ENCODE measurements around the gene ZNF773. TPM values are rescaled to one million over a fixed set of nuclear protein-coding genes. Genes with fewer than 3 reads are reported as not detected.
A peak's percentile ranks its signal among the peaks of the same experiment; 100 is the strongest.
"Not testable (repeated sequence)": the region's sequence is repeated elsewhere in the genome, so short reads cannot be mapped to it uniquely, and the experiment has no call there.

The ZNF773 gene
- 12.2 and 15.1 TPM in 2 replicates for total RNA-seq (2014; rRNA removed; shearing (Covaris generic))

GRCh38 chr19:57499680-57500395 is at the start of gene ZNF773:
Gene ZNF773, plus strand, starts transcription at chr19:57499938. Its CDS starts 143 bp downstream, at chr19:57500081.
- H3K27ac ChIP-seq, result peak within 1 kb of the TSS; percentile 79
- H3K36me3 ChIP-seq, result peaks cover 19% of the 10 kb centered on the region
- peak; percentile 96 to 97 for DNase-seq
- H3K27me3 ChIP-seq; H3K9me3 ChIP-seq (replicated peaks); H3K4me1 ChIP-seq: not testable (repeated sequence)
- peak within 1 kb of the TSS; percentile 99 for H3K4me3 ChIP-seq

- no peaks in the 10 kb centered on the region; the same call in 1 of the 2 replicates for H3K9me3 ChIP-seq (replicated peaks)
- H3K36me3 ChIP-seq, result peaks cover 13% of the 10 kb centered on the region
- no peak overlapping the region for H3K27ac ChIP-seq
- no peak for DNase-seq
- no peaks in the 10 kb centered on the region for H3K27me3 ChIP-seq
- H3K4me3 ChIP-seq, result no peak overlapping the region
- H3K4me1 ChIP-seq, result no peaks in the 10 kb centered on the region
Measured at GRCh38 chr19:57452307-57452706, 47.4 kb upstream of the ZNF773 start.

GRCh38 chr19:57465680-57466381 is 33.9 kb upstream of the ZNF773 start:
- Histone ChIP-seq H3K36me3 (0 out of 2 replicates have a peak, but pooled peaks cover 3% of the 10 kb centered on the region), H3K27me3 (no peaks in the 10 kb centered on the region), H3K27ac (no peak overlapping the region), H3K9me3 (replicated peaks) (peaks cover 19% of the 10 kb centered on the region), H3K4me1 (no peaks in the 10 kb centered on the region), H3K4me3 (no peak overlapping the region)
- DNase-seq, result peak; percentile 31 to 67

- peaks cover 25% of the 10 kb centered on the region for H3K9me3 ChIP-seq (replicated peaks)
- H3K27ac ChIP-seq, result no peak overlapping the region
- 0 out of 2 replicates have a peak, but pooled peaks cover 3% of the 10 kb centered on the region for H3K36me3 ChIP-seq
- DNase-seq, result no peak
- no peak overlapping the region for H3K4me3 ChIP-seq
- H3K4me1 ChIP-seq, result no peaks in the 10 kb centered on the region
- no peaks in the 10 kb centered on the region for H3K27me3 ChIP-seq
Measured at GRCh38 chr19:57466489-57466888, 33.2 kb upstream of the ZNF773 start.

- Histone ChIP-seq H3K27ac (no peak overlapping the region), H3K27me3 (no peaks in the 10 kb centered on the region), H3K9me3 (replicated peaks) (peaks cover 63% of the 10 kb centered on the region), H3K36me3 (peaks cover 32% of the 10 kb centered on the region), H3K4me1 (no peaks in the 10 kb centered on the region), H3K4me3 (no peak overlapping the region)
- no peak for DNase-seq
Measured at GRCh38 chr19:57473646-57474045, 26.1 kb upstream of the ZNF773 start.

- Histone ChIP-seq H3K27me3 (no peaks in the 10 kb centered on the region), H3K27ac (peak within 1 kb of the TSS; percentile 52), H3K4me3 (peak within 1 kb of the TSS; percentile 80), H3K9me3 (replicated peaks) (peaks cover 39% of the 10 kb centered on the region), H3K4me1 (no peaks in the 10 kb centered on the region), H3K36me3 (peaks cover 29% of the 10 kb centered on the region)
- peak; percentile 95 to 98 for DNase-seq
Measured at GRCh38 chr19:57477191-57478008, 22.3 kb upstream of the ZNF773 start, which contains the start of gene ZNF772. Gene ZNF772, minus strand, starts transcription at chr19:57477566. Its CDS starts 257 bp downstream, at chr19:57477309.

GRCh38 chr19:57487477-57488298 is 12.1 kb upstream of the ZNF773 start, which contains the start of gene ZNF419:
Gene ZNF419, plus strand, starts transcription at chr19:57487750. Its CDS starts 201 bp downstream, at chr19:57487951.
- not testable (repeated sequence) for H3K27me3 ChIP-seq, H3K36me3 ChIP-seq
- H3K27ac ChIP-seq, result peak within 1 kb of the TSS; percentile 28

GRCh38 chr19:57488299-57488644 is 11.5 kb upstream of the ZNF773 start:
- H3K27me3 ChIP-seq; DNase-seq; H3K27ac ChIP-seq; H3K9me3 ChIP-seq (replicated peaks); H3K4me1 ChIP-seq; H3K4me3 ChIP-seq: not testable (repeated sequence)
- peaks cover 12% of the 10 kb centered on the region for H3K36me3 ChIP-seq

More at GRCh38 chr19:57487477-57488298, 12.1 kb upstream of the ZNF773 start, which contains the start of gene ZNF419:
- DNase-seq, result peak; percentile 88 to 89
- H3K4me3 ChIP-seq, result peak within 1 kb of the TSS; percentile 87
- H3K9me3 ChIP-seq (replicated peaks); H3K4me1 ChIP-seq: not testable (repeated sequence)

- not testable (repeated sequence) for H3K4me3 ChIP-seq; H3K4me1 ChIP-seq; H3K27me3 ChIP-seq; H3K9me3 ChIP-seq (replicated peaks); H3K27ac ChIP-seq; DNase-seq
- H3K36me3 ChIP-seq, result peaks cover 20% of the 10 kb centered on the region
Measured at GRCh38 chr19:57499332-57499679, 432 bp upstream of the ZNF773 start.

GRCh38 chr19:57500400-57500799 is 662 bp downstream of the ZNF773 start:
- not testable (repeated sequence) for H3K4me1 ChIP-seq; DNase-seq; H3K9me3 ChIP-seq (replicated peaks); H3K27me3 ChIP-seq; H3K27ac ChIP-seq
- Histone ChIP-seq H3K4me3 (peak overlapping the region; percentile 39), H3K36me3 (peaks cover 19% of the 10 kb centered on the region)

GRCh38 chr19:57506163-57506562 is 6.4 kb downstream of the ZNF773 start:
- peaks cover 55% of the 10 kb centered on the region for H3K36me3 ChIP-seq
- H3K9me3 ChIP-seq (replicated peaks), result peaks cover 5% of the 10 kb centered on the region; the same call in 1 of the 2 replicates
- no peak for DNase-seq

GRCh38 chr19:57511484-57511883 is 11.7 kb downstream of the ZNF773 start:
- H3K4me3 ChIP-seq, result no peak overlapping the region
- H3K36me3 ChIP-seq, result peaks cover 26% of the 10 kb centered on the region
- no peak for DNase-seq
- no peaks in the 10 kb centered on the region for H3K4me1 ChIP-seq
- H3K9me3 ChIP-seq (replicated peaks), result peaks cover 12% of the 10 kb centered on the region
- no peaks in the 10 kb centered on the region for H3K27me3 ChIP-seq
- no peak overlapping the region for H3K27ac ChIP-seq

More at GRCh38 chr19:57506163-57506562, 6.4 kb downstream of the ZNF773 start:
- H3K27me3 ChIP-seq, result no peaks in the 10 kb centered on the region
- H3K4me3 ChIP-seq, result no peak overlapping the region
- H3K27ac ChIP-seq, result no peak overlapping the region
- H3K4me1 ChIP-seq, result no peaks in the 10 kb centered on the region

GRCh38 chr19:57512845-57513244 is 13.1 kb downstream of the ZNF773 start:
- Histone ChIP-seq H3K9me3 (replicated peaks) (peaks cover 7% of the 10 kb centered on the region), H3K4me3 (no peak overlapping the region), H3K27ac (no peak overlapping the region), H3K4me1 (no peaks in the 10 kb centered on the region), H3K27me3 (no peaks in the 10 kb centered on the region), H3K36me3 (peaks cover 14% of the 10 kb centered on the region)
- DNase-seq, result peak; percentile 24 to 31

GRCh38 chr19:57515255-57515654 is 15.5 kb downstream of the ZNF773 start:
- Histone ChIP-seq H3K9me3 (replicated peaks) (peaks cover 7% of the 10 kb centered on the region), H3K27me3 (no peaks in the 10 kb centered on the region), H3K4me1 (no peaks in the 10 kb centered on the region), H3K27ac (no peak overlapping the region), H3K4me3 (no peak overlapping the region), H3K36me3 (no peaks in the 10 kb centered on the region; the same call in 1 of the 2 replicates)
- no peak for DNase-seq

All from SJCRH30 (cell line).